Activated CD4-positive, alpha-beta T cell treated with anti-CD3 and anti-CD28 coated beads, Interleukin-2, amount 50 U/mL, for 4 hours (primary cell): Measurements from ENCODE around the gene PTPRG.

ENCODE experiments used
- DNase-seq, 2 experiments: peaks; one replicate each; pipeline ENCODE4 v3.0.0-alpha.2; 2020

PTPRG gene

DNA sequence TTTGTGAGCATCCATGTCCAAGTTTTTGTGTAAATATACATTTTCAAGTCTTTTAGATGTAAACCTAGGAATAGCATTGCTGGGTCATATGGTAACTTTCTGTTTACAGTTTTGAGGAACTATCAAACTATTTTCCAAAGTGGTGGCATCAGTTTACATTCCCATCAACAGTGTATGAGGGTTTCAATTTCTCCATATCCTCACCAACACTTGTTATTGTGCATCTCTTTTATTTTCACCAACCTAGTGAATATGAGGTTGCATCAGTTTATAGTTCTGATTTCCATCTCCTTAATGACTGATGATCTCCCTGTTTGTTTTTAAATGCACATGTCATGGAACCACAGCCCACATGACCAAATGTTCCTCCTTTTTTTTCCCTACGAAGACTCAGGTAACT, 610.8 kb downstream of the PTPRG start:
- DNase-seq, result no peak

DNA sequence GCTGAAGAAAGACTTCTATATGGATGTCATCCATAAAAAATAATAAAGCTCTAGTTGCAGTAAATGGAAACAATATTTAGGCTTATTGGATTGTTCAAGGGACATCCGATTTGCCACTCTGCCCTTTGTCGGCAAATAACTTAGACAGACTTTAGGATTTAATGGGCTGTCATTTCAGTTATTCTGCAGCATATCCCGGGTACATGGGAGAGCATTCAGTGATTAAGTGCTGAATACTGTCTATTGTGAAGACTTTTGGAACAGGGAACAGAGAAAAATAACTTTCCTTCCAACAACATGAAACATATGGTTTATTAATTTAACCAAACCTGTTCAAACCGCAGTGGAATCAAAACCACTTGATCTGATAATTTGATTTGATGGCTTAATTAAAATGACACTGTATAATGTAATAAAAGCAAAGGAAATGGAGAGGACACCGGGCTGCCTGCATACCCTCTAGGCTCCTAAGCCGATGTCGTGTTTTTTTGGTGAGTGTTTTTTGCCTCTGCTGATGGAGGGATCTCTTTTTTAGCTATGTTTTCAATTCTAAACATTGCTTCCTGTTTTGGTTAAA, 612.7 kb downstream of the PTPRG start:
- DNase-seq, result no peak

DNA sequence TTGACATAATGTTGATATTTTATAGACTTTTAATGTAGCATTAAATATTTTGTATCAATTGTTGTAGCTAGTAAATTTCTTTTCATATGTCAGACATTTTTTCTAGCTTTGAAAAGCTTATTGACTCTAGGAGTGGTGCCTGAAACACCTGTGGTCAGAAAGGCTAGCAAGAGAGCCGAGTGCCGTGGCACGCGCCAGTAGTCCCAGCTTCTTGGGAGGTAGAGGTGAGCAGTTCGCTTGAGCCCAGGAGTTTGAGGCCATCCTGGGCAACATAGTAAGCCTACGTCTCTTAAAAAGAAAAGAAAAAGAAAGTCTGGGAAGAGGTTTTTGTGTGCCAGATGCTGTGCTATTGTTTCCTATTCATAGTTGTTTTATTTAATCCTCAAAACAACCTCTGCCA, 613.8 kb downstream of the PTPRG start:
- DNase-seq, result no peak

DNA sequence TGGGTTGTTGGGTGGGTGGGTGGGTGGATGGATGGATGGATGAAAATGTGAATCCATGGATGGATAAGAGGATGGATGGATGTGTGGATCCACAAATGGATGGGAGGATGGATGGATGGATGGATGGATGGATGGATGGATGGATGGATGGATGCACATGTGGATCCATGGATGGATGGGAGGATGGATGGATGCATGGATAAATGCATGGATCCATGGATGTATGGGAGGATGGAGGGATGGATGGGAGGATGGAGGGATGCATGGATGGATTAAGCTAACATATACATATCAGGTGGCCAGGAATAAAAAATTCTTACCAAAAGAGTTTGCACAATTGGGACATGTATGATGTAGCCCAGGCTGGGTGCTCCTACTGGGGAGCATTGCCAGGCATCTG, 616.7 kb downstream of the PTPRG start:
- DNase-seq, result no peak

DNA sequence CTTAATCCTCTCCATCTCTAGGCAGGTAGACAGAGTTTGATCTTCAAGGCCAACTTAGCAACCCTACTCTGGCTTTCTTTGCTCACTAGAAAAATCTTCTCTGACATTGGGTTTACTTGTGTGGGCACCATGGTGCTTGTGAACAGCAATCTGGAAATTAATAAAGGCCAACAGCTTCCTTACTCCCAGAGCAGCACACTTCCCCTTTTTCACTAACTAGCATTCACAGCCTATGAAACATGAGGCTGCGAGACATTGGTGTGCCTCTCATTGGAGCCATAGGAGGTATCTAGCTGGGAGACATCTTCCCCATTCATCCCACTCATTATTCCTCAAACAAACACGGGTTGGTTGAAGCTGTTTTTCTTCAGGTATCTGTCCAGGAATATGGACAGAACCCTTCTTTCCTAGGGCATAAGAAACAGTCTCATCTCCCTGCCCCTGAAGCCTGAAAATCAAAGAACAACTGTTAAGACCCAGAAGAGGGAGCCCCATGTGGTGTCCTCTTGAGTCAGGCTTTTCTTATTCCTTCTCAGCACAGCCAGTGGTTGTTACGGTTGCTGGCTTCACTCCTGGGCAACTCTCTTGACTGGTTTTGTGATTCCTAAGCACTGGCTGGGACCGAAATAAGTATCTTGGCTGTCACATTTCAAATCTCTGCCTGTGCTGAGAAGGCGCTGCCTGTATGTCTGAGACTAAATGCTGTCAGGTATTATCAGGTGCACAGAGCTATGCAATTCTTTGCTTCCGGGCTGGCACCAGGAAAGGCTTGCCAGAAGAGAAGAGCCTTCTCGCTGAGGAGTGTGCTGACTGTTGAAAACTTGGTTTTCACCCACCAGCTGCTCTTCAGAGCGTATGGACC, 617.6 kb downstream of the PTPRG start:
- no peak for DNase-seq

DNA sequence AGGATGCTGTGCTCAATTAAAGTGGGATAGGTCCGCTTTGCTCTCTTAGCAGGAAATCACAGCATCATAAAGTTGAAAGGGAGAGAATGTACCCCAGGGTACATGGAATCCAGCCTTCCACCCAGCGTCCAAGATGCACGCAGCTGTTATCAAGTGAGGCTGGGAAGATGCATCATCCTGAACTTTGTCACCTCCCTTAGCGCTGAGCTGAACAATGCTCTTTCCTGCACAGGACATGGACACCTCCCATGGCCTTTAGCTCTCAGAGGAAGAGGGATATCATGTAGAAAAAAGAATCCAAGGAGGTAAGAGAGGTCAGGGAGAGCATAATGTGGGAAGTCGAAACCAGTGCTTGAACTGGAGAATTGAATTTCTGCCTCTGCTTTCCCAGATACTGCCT, 619.1 kb downstream of the PTPRG start:
- DNase-seq, result no peak

DNA sequence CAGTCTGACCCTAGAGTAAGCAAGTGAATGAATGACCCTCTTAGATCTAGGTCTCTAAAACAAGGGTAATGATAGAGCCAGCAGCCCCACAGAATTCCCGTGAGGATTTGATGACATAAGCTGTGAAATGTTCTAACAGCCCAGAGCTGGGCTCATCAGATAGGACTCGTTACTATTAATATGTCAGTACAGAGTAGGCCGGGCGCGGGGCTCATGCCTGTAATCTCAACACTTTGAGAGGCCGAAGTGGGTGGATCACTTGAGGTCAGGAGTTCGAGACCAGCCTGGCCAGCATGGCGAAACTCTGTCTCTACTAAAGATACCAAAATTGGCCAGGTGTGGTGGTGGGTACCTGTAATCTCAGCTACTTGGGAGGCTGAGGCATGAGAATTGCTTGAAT, 621.7 kb downstream of the PTPRG start:
- DNase-seq, result no peak

DNA sequence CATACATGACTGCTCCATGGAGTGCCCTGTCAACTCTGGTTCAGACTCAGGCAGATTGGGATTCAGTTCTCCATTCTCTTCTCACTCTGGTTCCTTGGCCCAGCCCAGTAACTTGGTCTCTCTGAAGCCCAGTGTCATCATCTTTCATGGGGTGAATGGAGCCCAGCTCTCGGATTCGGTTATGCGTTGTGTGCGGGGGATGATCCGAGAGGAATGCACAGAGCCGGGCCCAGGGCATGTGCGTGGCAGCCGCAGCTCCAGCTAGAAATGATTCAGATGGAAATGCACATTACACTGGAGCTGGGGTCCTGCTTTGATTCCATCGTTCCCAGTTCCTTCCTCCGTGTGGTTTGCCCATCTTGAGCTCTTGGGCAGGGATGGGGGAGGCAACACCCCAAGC, 622.6 kb downstream of the PTPRG start:
- DNase-seq, result no peak

DNA sequence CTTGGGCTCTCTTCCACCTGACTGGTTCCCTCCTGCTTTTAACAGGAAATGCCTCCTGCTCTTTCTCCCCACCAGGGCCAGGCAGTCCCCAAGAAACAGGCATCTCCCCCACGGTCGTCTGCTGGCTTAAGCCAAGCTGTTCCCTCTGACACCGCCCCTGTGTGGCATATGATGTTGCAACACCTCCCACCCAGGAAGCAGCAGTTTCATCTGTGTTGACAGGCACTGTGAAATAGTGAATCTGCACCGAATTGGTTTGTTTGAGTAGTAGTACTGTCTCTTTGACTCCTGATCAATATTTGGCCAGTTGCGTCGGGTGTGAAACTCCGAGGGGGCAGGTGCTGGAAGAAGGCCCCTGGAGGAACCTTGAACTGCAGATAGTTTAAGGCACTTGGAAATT, 623.2 kb downstream of the PTPRG start:
- no peak for DNase-seq

DNA sequence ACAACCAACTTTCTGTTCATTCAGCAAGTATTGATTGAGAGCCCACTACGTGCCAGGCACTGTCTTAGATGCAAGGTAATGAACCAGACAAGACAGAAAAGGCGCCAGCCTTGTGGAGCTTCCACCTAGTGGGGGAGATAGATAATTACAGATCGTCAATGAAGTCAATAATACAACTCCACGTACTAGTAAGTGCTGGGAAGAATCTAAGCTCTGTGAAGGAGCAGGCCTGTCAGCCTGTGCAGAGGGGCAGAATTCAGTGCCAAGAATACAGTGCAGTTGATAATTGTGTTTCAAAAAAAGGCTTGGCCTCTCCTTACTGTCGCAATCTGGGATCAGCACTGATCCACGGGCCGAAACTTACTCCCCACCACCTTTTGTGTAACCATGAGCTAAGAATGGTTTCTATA, 625.7 kb downstream of the PTPRG start:
- no peak for DNase-seq

DNA sequence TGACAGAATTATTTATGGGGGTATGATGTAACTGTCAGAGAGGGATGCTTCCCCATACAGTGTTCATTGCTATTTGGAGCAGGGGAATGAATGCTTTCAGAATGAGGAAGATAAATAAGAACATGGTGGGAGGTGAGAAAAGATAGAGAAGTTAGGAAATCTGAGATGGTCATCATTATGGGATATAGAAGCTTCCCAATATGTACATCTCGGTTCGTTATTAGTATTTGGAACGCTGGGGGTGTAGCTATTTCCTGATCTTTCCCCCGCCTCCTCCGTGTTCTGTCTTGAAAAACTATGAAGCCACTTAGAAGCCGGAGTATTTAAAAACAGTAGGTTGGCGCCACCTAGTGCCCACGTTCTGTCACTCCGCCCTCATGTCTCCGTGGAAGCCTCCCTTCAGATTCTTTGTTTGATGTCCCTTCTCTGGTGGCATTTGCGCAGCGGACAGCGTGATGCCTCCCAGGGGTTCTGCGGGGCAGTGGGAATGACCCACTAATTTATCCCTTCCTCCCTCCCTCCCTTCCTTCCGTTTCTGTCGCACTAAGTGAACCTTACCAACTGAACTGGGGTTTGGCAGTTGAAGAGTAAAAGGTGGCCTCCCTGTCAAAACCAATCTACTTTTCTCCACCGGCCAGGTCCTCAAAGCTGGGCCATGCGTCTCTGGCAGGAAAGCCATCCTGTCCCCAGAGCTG, 627.5 kb downstream of the PTPRG start:
- DNase-seq, result peak; percentile 49 to 51

DNA sequence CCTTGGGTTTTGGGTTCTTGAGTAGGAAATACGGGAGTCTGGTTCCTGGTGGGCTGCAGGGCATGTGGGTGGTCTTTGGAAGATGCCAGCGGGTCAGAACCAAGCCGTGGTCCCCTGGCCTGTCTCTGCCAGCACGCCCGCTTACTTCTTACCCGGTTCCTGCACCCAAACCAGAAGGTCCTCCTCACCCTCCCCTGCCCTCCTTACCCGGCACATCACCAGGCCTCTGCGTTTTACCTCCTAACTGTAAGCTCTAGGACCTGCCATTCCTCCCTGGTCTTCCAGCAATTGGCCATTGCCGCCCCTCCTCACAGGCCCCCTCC, 628.0 kb downstream of the PTPRG start:
- DNase-seq, result no peak

DNA sequence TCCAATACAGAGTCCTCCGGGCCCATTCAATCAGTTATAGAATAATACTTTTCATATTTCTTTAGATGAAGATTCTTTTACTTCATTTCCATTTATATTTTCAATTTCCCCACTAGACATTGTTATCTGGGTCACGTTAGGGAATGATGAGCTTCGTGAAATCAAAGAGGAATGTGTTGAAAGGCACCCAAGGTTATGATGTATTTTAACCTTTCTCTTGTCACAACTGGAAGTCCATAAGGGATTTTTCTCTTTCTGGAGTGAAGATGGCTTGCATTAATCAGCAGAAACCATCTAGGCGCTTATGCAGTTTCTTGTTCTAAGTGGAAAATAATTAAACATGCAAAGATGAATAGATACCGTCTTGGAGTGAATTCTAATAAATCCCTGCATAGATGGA, 631.5 kb downstream of the PTPRG start:
- no peak for DNase-seq

DNA sequence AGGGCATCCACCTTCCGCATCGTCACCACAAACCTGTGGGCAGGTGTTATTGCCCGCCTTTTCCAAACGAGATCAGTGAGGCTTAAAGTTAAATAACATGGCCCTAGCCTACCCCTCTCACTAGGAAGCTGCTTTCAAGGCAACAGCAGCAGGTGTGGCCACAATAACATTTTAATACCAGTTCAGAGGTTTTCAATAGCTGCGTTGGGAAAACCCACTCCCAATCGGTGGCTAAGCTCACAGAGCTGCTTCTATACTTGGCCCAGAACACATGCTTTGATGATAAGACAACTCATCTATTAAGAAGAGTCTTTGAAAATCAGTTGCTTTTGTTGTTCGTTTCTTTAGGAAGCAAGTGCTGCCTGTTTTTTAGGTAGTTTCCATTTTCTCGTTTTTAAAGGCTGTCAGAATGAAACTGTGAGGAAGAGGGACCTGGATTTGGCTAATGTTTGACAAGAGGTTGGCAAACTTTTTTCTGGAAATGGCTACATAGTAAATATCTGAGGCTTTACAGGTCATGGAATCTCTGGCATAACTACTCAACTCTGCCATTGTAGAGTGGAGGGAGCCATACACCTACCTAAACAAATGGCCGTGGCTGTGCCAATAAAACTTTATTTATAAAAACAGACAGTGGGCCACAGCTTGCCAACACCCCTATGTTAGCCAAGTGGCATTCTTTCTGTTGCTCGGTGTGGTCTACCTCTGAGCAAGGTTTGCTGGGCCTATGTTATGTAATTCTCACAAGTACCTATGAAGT, 632.4 kb downstream of the PTPRG start:
- no peak for DNase-seq

DNA sequence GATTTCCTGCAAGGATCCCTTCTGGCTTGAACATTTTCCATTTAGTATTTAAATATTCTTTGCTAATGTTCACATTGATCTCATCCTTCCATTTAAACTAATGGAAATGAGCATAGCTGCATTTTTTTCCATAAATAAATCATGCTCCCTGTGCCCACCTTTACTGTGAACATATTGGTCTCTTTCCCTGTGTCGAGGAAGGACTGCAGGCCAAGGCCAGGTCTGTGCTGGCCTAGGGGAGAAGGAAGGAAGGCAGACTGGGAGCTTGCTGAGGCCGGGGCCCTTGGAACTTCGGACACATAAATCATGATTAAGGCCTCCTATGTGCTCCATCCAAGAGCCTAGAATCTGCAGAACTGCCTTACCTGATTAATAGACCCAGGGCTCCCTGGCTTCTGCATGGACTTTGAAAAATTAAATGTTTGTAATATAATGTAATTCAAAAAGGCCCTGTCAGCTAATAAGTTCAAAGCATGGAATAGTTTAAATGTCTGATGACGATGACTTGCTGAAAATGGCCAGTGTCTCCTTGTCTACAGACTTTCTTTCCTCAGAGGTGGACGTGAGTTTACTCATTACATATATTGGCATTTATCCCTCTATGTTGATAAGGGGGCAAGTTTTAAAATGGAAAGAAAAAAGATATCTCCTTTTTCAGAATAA, 636.1 kb downstream of the PTPRG start:
- DNase-seq, result no peak

DNA sequence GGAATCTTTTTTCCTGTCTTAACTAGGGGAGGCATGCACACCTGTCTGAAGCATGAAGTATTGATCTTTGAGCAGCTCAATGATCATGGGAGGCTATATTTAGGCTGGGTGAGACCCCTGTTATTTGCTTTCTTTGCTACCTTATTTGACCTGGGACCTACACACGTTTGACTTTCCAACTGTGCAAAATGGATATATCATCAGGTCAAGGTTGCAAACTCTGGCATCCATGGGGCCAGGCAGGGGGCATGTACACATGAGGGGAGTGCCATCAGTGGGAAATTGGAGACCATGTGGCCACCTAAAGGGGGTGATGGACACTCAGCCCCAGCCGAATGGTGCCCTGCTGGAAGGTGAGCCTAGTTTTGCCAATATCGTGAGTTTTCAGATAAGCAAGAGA, 637.8 kb downstream of the PTPRG start:
- DNase-seq, result no peak

DNA sequence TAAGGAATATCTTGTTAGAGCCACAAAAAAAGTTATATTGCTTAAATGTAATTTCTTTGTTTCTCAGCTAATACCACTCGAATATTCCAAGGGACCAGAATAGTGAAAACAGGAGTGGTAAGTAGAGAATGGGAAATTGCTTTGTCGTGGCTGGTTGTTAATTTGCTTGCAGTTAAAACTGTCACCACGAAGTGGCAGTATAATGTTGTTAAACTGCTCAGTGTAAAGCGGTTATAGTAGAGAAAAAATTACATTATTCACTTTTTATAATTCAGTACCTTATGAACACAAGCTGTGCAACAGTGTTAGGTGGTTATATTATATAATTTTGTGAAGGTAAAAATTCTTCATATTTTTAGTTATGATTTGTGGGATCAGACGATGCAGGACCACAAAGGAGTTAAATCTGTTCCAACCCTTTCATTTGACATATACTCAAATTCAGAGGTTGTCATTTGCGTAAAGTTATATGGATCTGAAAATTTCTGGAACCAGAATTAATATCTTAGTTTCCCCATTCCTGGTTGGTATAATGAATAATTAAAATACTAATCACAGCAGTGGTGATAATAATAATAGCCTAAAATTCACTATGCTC, 640.2 kb downstream of the PTPRG start:
- DNase-seq, result no peak

DNA sequence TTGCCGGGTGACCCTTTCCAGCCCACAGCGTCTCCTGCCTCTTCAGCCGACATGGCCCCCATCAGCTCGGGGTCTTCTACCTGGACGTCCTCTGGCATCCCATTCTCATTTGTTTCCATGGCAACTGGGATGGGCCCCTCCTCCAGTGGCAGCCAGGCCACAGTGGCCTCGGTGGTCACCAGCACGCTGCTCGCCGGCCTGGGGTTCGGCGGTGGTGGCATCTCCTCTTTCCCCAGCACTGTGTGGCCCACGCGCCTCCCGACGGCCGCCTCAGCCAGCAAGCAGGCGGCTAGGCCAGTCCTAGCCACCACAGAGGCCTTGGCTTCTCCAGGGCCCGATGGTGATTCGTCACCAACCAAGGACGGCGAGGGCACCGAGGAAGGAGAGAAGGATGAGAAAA, 641.8 kb downstream of the PTPRG start:
- DNase-seq, result no peak

DNA sequence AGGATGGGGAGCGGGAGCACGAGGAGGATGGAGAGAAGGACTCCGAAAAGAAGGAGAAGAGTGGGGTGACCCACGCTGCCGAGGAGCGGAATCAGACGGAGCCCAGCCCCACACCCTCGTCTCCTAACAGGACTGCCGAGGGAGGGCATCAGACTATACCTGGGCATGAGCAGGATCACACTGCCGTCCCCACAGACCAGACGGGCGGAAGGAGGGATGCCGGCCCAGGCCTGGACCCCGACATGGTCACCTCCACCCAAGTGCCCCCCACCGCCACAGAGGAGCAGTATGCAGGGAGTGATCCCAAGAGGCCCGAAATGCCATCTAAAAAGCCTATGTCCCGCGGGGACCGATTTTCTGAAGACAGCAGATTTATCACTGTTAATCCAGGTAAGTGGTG, 642.2 kb downstream of the PTPRG start:
- DNase-seq, result no peak

DNA sequence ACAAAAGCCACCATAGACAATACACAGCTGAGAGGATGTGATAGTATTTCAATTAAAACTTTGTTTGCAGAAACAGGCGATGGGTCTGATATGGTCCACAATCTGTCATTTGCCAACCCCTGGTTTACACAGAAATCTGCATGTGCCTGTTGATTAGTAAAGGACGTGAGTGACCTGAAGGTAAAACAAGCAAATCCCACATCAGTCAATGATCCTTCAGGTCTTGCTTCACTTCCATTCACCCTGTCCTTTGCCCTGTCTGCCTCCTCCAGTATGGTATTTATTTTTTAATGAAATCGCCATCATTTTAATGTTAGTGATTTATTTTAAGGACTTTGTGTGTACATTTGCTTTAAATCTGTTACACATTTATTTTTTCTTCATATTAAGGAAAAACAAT, 645.8 kb downstream of the PTPRG start:
- no peak for DNase-seq

DNA sequence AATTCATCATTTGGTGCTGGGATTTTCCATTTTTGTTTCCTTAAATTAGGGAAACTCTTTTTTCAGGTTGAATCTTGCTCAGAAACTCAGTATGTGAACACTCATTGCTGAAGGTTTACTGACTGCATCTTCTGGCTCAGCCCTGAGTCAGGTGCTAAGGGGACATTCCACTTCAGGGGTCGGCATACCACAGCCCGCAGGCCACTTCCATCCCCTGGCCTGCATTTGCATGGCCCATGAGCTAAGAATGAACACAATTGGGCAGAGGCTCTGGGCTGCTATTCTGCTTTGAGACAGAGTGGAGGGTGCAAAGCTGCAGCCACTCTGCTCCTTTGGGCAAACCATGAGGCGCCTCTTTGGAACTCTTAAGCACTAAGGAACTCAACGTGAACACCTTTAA, 647.0 kb downstream of the PTPRG start:
- DNase-seq, result no peak

DNA sequence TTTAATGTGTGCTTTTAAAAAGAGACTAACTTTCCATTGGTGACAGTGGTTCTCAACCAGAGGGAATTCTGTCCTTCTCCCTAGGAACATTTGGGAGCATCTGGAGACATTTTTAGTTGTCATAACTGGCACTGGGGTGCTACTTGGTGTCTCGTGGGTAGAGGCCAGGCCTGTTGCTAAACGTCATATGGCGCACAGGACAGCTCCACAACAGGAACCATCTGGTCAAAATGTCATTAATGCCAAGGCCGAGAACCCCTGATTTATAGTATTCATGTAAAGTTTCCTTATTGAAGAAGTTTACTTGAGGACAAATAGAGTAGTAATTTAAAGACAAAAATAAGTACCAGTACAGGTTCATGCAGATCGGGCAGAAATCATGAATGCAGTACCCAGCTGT, 647.7 kb downstream of the PTPRG start:
- no peak for DNase-seq

DNA sequence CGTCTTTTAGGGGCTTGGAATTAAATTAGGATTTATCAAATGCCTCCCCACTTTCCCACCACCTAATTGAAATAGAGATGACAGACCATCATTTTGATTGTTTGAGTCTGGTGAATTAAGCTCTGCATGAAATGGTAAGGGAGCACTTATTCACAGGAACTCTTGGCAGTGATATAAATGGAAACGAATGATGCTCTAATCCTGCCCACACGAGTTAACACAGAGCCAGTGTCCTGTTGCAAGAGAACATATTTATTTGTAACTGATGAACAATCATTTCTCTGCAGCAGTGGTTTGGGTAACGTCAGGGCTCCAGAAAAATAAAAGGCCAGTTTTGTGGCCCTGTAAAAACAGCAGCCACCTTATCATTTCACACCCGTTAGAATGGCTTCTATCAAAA, 648.6 kb downstream of the PTPRG start:
- no peak for DNase-seq
